A673 (cell line): Measurements from ENCODE around the gene SDF2L1. TPM values are rescaled to one million over a fixed set of nuclear protein-coding genes. Genes with fewer than 3 reads are reported as not detected.
"Not testable (repeated sequence)": the region's sequence is repeated elsewhere in the genome, so short reads cannot be mapped to it uniquely, and the experiment has no call there.

Experiments
- BruUV-seq: library from RNA; stranded (reverse); fragments of 400-500 nt; replicated peaks from 2 replicates; lab custom pipeline; 2021; lab: Mats Ljungman, UMichigan
- CTCF ChIA-PET: fragments of 300-600 bp; sonication (Branson Sonifier 250); formaldehyde crosslinking; loops from one replicate; lab custom pipeline; 2022; ENCODE audit warnings: antibody characterized with exemption; lab: Charles Lee
- POLR2A ChIA-PET: fragments of 300-600 bp; sonication (Branson Sonifier 250); formaldehyde crosslinking; loops from one replicate; lab custom pipeline; 2022; ENCODE audit warnings: antibody characterized with exemption; ENCODE audit not compliant: low non-redundant PET; lab: Charles Lee
- DNase-seq: peaks from one replicate; pipeline ENCODE4 v3.0.0-alpha.2; 2015; ENCODE audit warnings: low spot score
- H3K27ac ChIP-seq: fragments of 200-600 bp; sonication (generic); 2 replicates; pipeline ENCODE4 v1.5.1; 2016; ENCODE audit warnings: mixed run types, low read depth, mild to moderate bottlenecking, mixed read lengths, antibody characterized with exemption, low read length; ENCODE audit not compliant: poor library complexity, severe bottlenecking
- H3K27me3 ChIP-seq: fragments of 200-600 bp; sonication (generic); replicated peaks from 2 replicates; pipeline ENCODE4 v1.6.1; 2017; ENCODE audit warnings: mixed run types, low read depth, mild to moderate bottlenecking, mixed read lengths, antibody characterized with exemption, low read length; ENCODE audit not compliant: insufficient read depth, poor library complexity
- H3K36me3 ChIP-seq: fragments of 200-600 bp; sonication (generic); 2 replicates; pipeline ENCODE4 v1.6.1; 2016; ENCODE audit warnings: mixed run types, mild to moderate bottlenecking, mixed read lengths, antibody characterized with exemption, low read length; ENCODE audit not compliant: insufficient read depth, poor library complexity, severe bottlenecking
- H3K4me1 ChIP-seq: fragments of 200-600 bp; sonication (generic); 2 replicates; pipeline ENCODE4 v1.6.1; 2017; ENCODE audit warnings: mixed run types, mild to moderate bottlenecking, mixed read lengths, antibody characterized with exemption, low read length; ENCODE audit not compliant: insufficient read depth, poor library complexity, severe bottlenecking
- H3K4me3 ChIP-seq: fragments of 200-600 bp; sonication (generic); 2 replicates; pipeline ENCODE4 v1.5.1; 2016; ENCODE audit warnings: low read depth, mixed run types, mild to moderate bottlenecking, mixed read lengths, low read length; ENCODE audit not compliant: poor library complexity, severe bottlenecking
- H3K9me3 ChIP-seq: fragments of 200-600 bp; sonication (generic); 2 replicates; pipeline ENCODE4 v1.6.1; 2016; ENCODE audit warnings: mixed run types, low read depth, mild to moderate bottlenecking, mixed read lengths, antibody characterized with exemption, low read length; ENCODE audit not compliant: poor library complexity, severe bottlenecking
- CTCF ChIP-seq: fragments of 300-800, 200-600 bp; sonication (generic); conservative IDR thresholded peaks from 2 replicates; pipeline ENCODE4 v1.5.1; 2017; ENCODE audit warnings: low read depth, mild to moderate bottlenecking, antibody characterized with exemption, low read length, moderate library complexity, mixed read lengths
- EZH2 ChIP-seq: fragments of 200-600 bp; sonication (generic); IDR thresholded peaks from 2 replicates; pipeline ENCODE4 v1.6.1; 2017; ENCODE audit warnings: borderline replicate concordance, low read depth, mild to moderate bottlenecking, mixed read lengths, antibody characterized with exemption, low read length; ENCODE audit not compliant: poor library complexity, severe bottlenecking
- intact Hi-C: fragments of 100-400 bp; cut with micrococcal nuclease; formaldehyde crosslinking; loops from one replicate; pipeline ENCODE4 v1.10.0; 2022; ENCODE audit not compliant: unreplicated experiment
- total RNA-seq: library from RNA; stranded (reverse); gene quantifications from 2 replicates; pipeline ENCODE4 v1.2.3, GENCODE V29; 2021

SDF2L1 gene
- total RNA-seq, 1 experiment from 2014 or later: 50.1 TPM

GRCh38 chr22:21615731-21616130 lies 26.4 kb upstream of the SDF2L1 start:
- Histone ChIP-seq H3K27ac (no peak overlapping the region), H3K4me3 (no peak overlapping the region), H3K9me3 (no peaks in the 10 kb centered on the region), H3K27me3 (no peaks in the 10 kb centered on the region), H3K4me1 (no peaks in the 10 kb centered on the region), H3K36me3 (peaks cover 37% of the 10 kb centered on the region)
- ChIA-PET POLR2A (no interaction called here), CTCF (no interaction called here)
- intact Hi-C loops: loop anchor here (5.0 kb wide), 1 partner anchor 33 kb away; no protein-coding TSS in a partner anchor
- TF ChIP-seq EZH2 (no peak), CTCF (no peak)
- DNase-seq: no peak
- BruUV-seq: no TSS peak

GRCh38 chr22:21617337-21617736 lies 24.8 kb upstream of the SDF2L1 start:
- POLR2A ChIA-PET, CTCF ChIA-PET, BruUV-seq, H3K27me3 ChIP-seq, H3K4me3 ChIP-seq, DNase-seq, H3K27ac ChIP-seq, H3K4me1 ChIP-seq, H3K9me3 ChIP-seq: not testable (repeated sequence)
- intact Hi-C loops: loop anchor here (5.0 kb wide), 1 partner anchor 35 kb away; no protein-coding TSS in a partner anchor
- H3K36me3 ChIP-seq: peaks cover 25% of the 10 kb centered on the region

- Histone ChIP-seq H3K4me3 (no peak overlapping the region), H3K9me3 (no peaks in the 10 kb centered on the region), H3K27ac (peak overlapping the region; percentile 30), H3K27me3 (no peaks in the 10 kb centered on the region), H3K36me3 (peaks cover 8% of the 10 kb centered on the region), H3K4me1 (peaks cover 7% of the 10 kb centered on the region)
- ChIA-PET CTCF (no interaction called here), POLR2A (no interaction called here)
- no TSS peak for BruUV-seq
- intact Hi-C loops: no loop called here
- TF ChIP-seq EZH2 (no peak), CTCF (no peak)
- no peak for DNase-seq
These were observed 21.1 kb upstream of the SDF2L1 start for GRCh38 chr22:21621025-21621424.
